Fibroblast of lung (primary cell): Measurements from ENCODE around the gene KIAA1671. TPM values are rescaled to one million over a fixed set of nuclear protein-coding genes. Genes with fewer than 3 reads are reported as not detected.

Experiments
- DNase-seq, 2 donors: peaks; one replicate each; pipeline versions ENCODE4 v3.0.0 to v3.0.0-alpha.2; 2010; ENCODE audit warnings: low read depth in 2 of 2
- H2AFZ ChIP-seq: 2 replicates; pipeline ENCODE4 v1.5.1; 2012; ENCODE audit warnings: low read length, control low read depth, inconsistent platforms
- H3K27ac ChIP-seq: 2 replicates; pipeline ENCODE4 v1.5.1; 2011; ENCODE audit warnings: low read length, control low read depth; ENCODE audit not compliant: insufficient read depth
- H3K27me3 ChIP-seq: 2 replicates; pipeline ENCODE4 v1.5.1; 2011; ENCODE audit warnings: mild to moderate bottlenecking, low read length; ENCODE audit not compliant: control insufficient read depth, insufficient read depth
- H3K36me3 ChIP-seq: 2 replicates; pipeline ENCODE4 v1.5.1; 2011; ENCODE audit warnings: low read length; ENCODE audit not compliant: control insufficient read depth, insufficient read depth
- H3K4me1 ChIP-seq: 2 replicates; pipeline ENCODE4 v1.5.1; 2011; ENCODE audit warnings: low read length; ENCODE audit not compliant: control insufficient read depth, insufficient read depth; ENCODE audit errors: extremely low read depth
- H3K4me2 ChIP-seq: 2 replicates; pipeline ENCODE4 v1.5.1; 2011; ENCODE audit warnings: low read length, control low read depth; ENCODE audit not compliant: insufficient read depth; ENCODE audit errors: extremely low read depth
- H3K4me3 ChIP-seq, 4 experiments: fragments of 200-600 bp in 1 of 4; sonication (generic) in 1 of 4; replicated peaks in 1 of 4; 2 replicates each; pipeline ENCODE4 v1.5.1; 2011 to 2016; ENCODE audit warnings: low read length in 4 of 4, low read depth in 3 of 4, mild to moderate bottlenecking in 3 of 4, control low read depth in 2 of 4, inconsistent platforms in 1 of 4, mixed read lengths in 1 of 4; ENCODE audit not compliant: insufficient read depth in 1 of 4; ENCODE audit errors: control extremely low read depth in 1 of 4
- H3K79me2 ChIP-seq: 2 replicates; pipeline ENCODE4 v1.5.1; 2012; ENCODE audit warnings: mild to moderate bottlenecking, low read length, inconsistent platforms; ENCODE audit not compliant: control insufficient read depth, insufficient read depth
- H3K9ac ChIP-seq: 2 replicates; pipeline ENCODE4 v1.5.1; 2011; ENCODE audit warnings: mild to moderate bottlenecking, low read length, control low read depth; ENCODE audit not compliant: insufficient read depth
- H3K9me3 ChIP-seq: 2 replicates; pipeline ENCODE4 v1.5.1; 2012; ENCODE audit warnings: low read depth, low read length; ENCODE audit not compliant: control insufficient read depth, insufficient read depth
- H4K20me1 ChIP-seq: 2 replicates; pipeline ENCODE4 v1.5.1; 2011; ENCODE audit warnings: low read length; ENCODE audit not compliant: control insufficient read depth, insufficient read depth; ENCODE audit errors: extremely low read depth
- EZH2 ChIP-seq: IDR thresholded peaks from 2 replicates; pipeline ENCODE4 v1.5.1; 2012; ENCODE audit warnings: low read length, control low read depth, mild to moderate bottlenecking; ENCODE audit errors: missing control alignments
- polyA plus RNA-seq, 2 donors: library from polyadenylated mRNA; depleted of rRNA in 1 of 2; stranded (reverse) in 1 of 2; unstranded in 1 of 2; fragments of >200 nt; gene quantifications; 2 replicates each; pipeline ENCODE4 v1.2.1, GENCODE V29; 2011 to 2012; ENCODE audit warnings: missing spikeins in 1 of 2
- total RNA-seq: library from RNA; depleted of rRNA; stranded (reverse); fragments of >200 nt; gene quantifications from 2 replicates; pipeline ENCODE4 v1.2.1, GENCODE V29; 2014
- TF ChIP-seq, protein P1 (sequence below), 2 donors: IDR thresholded peaks in 1 of 2; conservative IDR thresholded peaks in 1 of 2; 1 replicate in 1 of 2; 2 replicates in 1 of 2; pipeline ENCODE4 v1.5.1; 2011 to 2012; ENCODE audit warnings: low read length in 2 of 2, control low read depth in 1 of 2, inconsistent platforms in 1 of 2, low read depth in 1 of 2, mild to moderate bottlenecking in 1 of 2

Gene KIAA1671
- total and polyA plus RNA-seq, 2 donors (not counting 1 experiment from before 2014, with no cell fraction given), result 0.34 to 1.3 TPM

- TF ChIP-seq, protein P1, sequence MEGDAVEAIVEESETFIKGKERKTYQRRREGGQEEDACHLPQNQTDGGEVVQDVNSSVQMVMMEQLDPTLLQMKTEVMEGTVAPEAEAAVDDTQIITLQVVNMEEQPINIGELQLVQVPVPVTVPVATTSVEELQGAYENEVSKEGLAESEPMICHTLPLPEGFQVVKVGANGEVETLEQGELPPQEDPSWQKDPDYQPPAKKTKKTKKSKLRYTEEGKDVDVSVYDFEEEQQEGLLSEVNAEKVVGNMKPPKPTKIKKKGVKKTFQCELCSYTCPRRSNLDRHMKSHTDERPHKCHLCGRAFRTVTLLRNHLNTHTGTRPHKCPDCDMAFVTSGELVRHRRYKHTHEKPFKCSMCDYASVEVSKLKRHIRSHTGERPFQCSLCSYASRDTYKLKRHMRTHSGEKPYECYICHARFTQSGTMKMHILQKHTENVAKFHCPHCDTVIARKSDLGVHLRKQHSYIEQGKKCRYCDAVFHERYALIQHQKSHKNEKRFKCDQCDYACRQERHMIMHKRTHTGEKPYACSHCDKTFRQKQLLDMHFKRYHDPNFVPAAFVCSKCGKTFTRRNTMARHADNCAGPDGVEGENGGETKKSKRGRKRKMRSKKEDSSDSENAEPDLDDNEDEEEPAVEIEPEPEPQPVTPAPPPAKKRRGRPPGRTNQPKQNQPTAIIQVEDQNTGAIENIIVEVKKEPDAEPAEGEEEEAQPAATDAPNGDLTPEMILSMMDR (conservative IDR thresholded peaks at IDR 0.05 in 1 of 2, IDR thresholded peaks at IDR 0.05 in 1 of 2; ENCODE audit: low read depth in 1 of 2, low read length in 2 of 2), result no peak
- no peak for TF ChIP-seq EZH2
- no peaks in the 10 kb centered on the region for H3K27me3 ChIP-seq
- DNase-seq, result no peak
- no peaks in the 10 kb centered on the region for H3K4me1 ChIP-seq
- no peak overlapping the region for H3K27ac ChIP-seq
- no peaks in the 10 kb centered on the region for H3K9me3 ChIP-seq
- no peak overlapping the region for H3K4me2 ChIP-seq
- no peaks in the 10 kb centered on the region for H3K36me3 ChIP-seq
- H3K79me2 ChIP-seq, result no peaks in the 10 kb centered on the region
- H3K4me3 ChIP-seq, result no peak overlapping the region
- H4K20me1 ChIP-seq, result no peaks in the 10 kb centered on the region
- H2AFZ ChIP-seq, result no peak overlapping the region
- no peak overlapping the region for H3K9ac ChIP-seq
Observed at GRCh38 chr22:25019427-25020184, 67.1 kb downstream of the KIAA1671 start.

DNA sequence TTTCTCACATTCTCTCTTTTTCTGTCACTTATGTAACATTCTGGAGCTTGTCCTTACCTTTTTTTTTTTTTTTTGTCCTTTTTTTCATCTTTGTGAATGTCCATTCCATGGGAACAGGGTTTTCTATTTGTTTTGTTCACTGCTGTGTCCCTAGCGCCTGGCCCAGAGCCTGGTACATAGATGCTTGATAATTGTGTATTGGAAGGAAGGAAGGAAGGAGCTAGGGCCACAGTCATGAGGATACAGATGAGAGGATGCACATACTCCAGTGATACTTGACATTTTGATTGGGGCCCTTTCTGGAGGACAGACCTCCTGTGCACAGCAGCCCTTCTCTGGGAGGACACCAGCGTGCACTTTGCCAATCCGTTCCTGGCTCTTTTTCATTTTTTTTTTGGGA lies 68.9 kb downstream of the KIAA1671 start:
- H3K4me2 ChIP-seq, result no peak overlapping the region
- no peaks in the 10 kb centered on the region for H3K4me1 ChIP-seq
- no peaks in the 10 kb centered on the region for H3K9me3 ChIP-seq
- no peaks in the 10 kb centered on the region for H3K36me3 ChIP-seq
- H4K20me1 ChIP-seq, result no peaks in the 10 kb centered on the region
- H3K27ac ChIP-seq, result no peak overlapping the region
- no peak for DNase-seq
- H3K79me2 ChIP-seq, result no peaks in the 10 kb centered on the region
- TF ChIP-seq, protein P1 (conservative IDR thresholded peaks at IDR 0.05 in 1 of 2, IDR thresholded peaks at IDR 0.05 in 1 of 2; ENCODE audit: low read depth in 1 of 2, low read length in 2 of 2), result no peak
- no peak for TF ChIP-seq EZH2
- H3K4me3 ChIP-seq, result no peak overlapping the region
- H3K27me3 ChIP-seq, result no peaks in the 10 kb centered on the region
- H2AFZ ChIP-seq, result no peak overlapping the region
- H3K9ac ChIP-seq, result no peak overlapping the region

DNA sequence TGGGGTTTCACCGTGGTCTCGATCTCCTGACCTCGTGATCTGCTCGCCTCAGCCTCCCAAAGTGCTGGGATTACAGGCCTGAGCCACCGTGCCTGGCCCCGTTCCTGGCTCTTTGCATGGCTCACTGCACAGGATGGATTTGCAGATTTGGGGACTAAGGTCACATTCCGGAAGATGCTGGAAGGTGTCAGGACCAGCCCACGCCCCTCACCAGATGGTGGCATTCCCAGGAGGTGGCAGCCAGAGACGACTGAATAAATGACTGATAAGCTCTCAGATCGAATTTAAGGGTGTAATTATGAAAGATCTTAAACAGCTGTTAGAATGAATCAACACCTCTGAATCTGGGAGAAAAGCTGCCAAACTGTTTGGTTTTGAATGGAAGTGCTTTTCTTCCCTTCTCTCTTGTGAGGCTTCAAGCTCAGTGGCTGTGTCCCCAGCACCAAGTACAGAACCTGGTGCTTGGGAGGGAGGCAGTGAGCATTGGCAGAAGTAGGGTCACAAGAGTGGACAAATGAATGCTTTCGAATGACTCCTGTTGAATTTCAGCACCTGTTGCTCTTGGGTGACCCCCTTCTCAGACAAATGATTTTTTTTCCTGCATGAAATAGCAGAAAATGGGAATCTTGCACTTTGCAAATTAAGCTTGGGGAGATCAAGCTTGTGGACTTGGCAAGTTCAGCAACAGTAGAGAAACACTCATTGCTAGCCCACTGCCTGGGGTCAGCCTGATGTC lies 69.6 kb downstream of the KIAA1671 start:
- TF ChIP-seq, protein P1 (conservative IDR thresholded peaks at IDR 0.05 in 1 of 2, IDR thresholded peaks at IDR 0.05 in 1 of 2; ENCODE audit: low read depth in 1 of 2, low read length in 2 of 2), result no peak
- Histone ChIP-seq H3K27me3 (no peaks in the 10 kb centered on the region), H3K9ac (no peak overlapping the region), H3K79me2 (no peaks in the 10 kb centered on the region), H2AFZ (no peak overlapping the region), H3K4me3 (no peak overlapping the region), H3K4me2 (no peak overlapping the region), H4K20me1 (no peaks in the 10 kb centered on the region), H3K36me3 (no peaks in the 10 kb centered on the region), H3K9me3 (no peaks in the 10 kb centered on the region), H3K27ac (no peak overlapping the region), H3K4me1 (no peaks in the 10 kb centered on the region)
- peak in 1 of 2 donors; percentile 24 for DNase-seq
